Measurements from ENCODE around the gene FAM13A.

- TF ChIP-seq, protein P1, sequence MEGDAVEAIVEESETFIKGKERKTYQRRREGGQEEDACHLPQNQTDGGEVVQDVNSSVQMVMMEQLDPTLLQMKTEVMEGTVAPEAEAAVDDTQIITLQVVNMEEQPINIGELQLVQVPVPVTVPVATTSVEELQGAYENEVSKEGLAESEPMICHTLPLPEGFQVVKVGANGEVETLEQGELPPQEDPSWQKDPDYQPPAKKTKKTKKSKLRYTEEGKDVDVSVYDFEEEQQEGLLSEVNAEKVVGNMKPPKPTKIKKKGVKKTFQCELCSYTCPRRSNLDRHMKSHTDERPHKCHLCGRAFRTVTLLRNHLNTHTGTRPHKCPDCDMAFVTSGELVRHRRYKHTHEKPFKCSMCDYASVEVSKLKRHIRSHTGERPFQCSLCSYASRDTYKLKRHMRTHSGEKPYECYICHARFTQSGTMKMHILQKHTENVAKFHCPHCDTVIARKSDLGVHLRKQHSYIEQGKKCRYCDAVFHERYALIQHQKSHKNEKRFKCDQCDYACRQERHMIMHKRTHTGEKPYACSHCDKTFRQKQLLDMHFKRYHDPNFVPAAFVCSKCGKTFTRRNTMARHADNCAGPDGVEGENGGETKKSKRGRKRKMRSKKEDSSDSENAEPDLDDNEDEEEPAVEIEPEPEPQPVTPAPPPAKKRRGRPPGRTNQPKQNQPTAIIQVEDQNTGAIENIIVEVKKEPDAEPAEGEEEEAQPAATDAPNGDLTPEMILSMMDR (IDR thresholded peaks at IDR 0.05; ENCODE audit: low read depth, low read length): no peak
- TF ChIP-seq MAX (IDR thresholded peaks at IDR 0.05; ENCODE audit: low read depth, low read length): no peak
- TF ChIP-seq POLR2A (IDR thresholded peaks at IDR 0.05; ENCODE audit: extremely low read depth, insufficient read length): no peak
Measured at GRCh38 chr4:88809576-88810219, 247.3 kb downstream of the FAM13A start.
